CD1c-positive myeloid dendritic cell (primary cell): ENCODE measurements around the gene STK11IP.
A peak's percentile ranks its signal among the peaks of the same experiment; 100 is the strongest.

Source experiments
- DNase-seq: peaks from one replicate; pipeline ENCODE4 v3.0.0-alpha.2; 2016; ENCODE audit errors: extremely low spot score

STK11IP gene, protein sequence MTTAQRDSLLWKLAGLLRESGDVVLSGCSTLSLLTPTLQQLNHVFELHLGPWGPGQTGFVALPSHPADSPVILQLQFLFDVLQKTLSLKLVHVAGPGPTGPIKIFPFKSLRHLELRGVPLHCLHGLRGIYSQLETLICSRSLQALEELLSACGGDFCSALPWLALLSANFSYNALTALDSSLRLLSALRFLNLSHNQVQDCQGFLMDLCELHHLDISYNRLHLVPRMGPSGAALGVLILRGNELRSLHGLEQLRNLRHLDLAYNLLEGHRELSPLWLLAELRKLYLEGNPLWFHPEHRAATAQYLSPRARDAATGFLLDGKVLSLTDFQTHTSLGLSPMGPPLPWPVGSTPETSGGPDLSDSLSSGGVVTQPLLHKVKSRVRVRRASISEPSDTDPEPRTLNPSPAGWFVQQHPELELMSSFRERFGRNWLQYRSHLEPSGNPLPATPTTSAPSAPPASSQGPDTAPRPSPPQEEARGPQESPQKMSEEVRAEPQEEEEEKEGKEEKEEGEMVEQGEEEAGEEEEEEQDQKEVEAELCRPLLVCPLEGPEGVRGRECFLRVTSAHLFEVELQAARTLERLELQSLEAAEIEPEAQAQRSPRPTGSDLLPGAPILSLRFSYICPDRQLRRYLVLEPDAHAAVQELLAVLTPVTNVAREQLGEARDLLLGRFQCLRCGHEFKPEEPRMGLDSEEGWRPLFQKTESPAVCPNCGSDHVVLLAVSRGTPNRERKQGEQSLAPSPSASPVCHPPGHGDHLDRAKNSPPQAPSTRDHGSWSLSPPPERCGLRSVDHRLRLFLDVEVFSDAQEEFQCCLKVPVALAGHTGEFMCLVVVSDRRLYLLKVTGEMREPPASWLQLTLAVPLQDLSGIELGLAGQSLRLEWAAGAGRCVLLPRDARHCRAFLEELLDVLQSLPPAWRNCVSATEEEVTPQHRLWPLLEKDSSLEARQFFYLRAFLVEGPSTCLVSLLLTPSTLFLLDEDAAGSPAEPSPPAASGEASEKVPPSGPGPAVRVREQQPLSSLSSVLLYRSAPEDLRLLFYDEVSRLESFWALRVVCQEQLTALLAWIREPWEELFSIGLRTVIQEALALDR

DNA sequence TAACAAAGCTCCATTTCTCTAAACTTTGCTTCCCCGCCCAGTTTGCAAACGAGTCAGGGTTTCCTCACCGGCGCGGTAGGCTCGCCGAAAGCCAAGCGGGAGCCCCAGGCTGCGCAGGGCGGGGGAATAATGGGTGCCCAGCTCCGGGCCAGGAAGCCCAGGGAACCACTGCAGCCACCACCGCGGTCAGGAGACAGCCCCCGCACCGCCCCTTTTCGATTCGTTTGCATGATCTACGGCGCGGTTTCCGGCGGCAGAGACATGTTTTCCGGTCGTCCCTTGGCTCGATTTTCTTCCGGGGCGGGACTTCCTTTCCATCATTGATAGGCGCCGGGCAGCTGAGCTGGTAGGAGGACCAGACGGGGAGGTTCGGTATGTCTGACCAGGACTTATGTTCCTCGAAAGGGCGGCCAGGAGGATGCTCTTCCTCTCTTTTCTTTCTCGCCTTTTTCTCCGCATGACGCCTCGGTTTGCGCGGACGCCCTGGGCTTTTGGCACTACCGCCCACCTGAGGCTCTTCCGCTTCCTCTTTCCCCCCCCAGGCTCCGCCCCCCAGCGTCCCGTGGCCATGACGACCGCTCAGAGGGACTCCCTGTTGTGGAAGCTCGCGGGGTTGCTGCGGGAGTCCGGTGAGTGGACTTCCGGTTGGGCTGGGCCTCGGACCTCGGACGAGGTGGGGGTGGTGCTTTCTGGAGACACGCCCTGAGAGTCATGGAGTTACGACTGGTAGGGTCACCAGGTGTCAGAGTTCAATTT, at the start of gene STK11IP:
STK11IP (plus strand) TSS at position 306 of the 756 bp plus-strand sequence; CDS start at position 569, 263 bp downstream.
- peak; percentile 97 for DNase-seq

DNA sequence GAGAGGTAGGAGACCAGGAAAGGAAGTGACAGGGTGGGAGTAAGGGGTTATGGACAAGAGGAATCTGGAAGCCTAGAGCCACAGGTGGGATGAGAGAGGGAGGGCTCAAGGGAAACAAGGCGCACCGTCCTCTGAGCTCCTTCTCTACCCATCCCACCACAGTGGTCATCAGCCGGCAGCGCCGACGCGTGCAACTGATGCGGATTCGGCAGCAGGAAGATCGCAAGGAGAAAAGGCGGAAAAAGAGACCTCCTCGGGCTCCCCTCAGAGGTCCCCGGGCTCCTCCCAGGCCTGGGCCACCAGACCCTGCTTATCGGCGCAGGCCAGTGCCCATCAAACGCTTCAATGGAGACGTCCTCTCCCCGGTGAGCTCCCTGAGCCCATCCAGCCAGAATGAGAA, 48.7 kb upstream of the STK11IP start:
- no peak for DNase-seq

DNA sequence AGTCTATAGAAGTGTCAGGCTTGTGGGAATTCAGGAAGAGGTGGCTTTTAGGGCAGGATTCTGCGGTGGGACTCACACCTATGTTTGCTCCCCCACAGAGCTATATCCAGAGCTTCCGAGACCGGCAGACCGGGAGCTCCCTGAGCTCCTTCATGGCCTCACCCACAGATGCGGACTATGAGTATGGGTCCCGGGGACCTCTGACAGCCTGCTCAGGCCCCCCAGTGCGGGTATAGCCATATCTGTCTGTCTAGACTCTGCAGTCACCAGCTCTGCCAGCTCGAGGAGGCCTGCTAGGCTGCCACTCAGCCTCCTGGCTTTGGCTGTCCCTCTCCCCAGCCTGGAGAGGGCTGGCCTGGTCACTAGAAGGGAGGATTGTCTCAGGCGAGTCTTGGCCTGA, 48.0 kb upstream of the STK11IP start:
- no peak for DNase-seq

DNA sequence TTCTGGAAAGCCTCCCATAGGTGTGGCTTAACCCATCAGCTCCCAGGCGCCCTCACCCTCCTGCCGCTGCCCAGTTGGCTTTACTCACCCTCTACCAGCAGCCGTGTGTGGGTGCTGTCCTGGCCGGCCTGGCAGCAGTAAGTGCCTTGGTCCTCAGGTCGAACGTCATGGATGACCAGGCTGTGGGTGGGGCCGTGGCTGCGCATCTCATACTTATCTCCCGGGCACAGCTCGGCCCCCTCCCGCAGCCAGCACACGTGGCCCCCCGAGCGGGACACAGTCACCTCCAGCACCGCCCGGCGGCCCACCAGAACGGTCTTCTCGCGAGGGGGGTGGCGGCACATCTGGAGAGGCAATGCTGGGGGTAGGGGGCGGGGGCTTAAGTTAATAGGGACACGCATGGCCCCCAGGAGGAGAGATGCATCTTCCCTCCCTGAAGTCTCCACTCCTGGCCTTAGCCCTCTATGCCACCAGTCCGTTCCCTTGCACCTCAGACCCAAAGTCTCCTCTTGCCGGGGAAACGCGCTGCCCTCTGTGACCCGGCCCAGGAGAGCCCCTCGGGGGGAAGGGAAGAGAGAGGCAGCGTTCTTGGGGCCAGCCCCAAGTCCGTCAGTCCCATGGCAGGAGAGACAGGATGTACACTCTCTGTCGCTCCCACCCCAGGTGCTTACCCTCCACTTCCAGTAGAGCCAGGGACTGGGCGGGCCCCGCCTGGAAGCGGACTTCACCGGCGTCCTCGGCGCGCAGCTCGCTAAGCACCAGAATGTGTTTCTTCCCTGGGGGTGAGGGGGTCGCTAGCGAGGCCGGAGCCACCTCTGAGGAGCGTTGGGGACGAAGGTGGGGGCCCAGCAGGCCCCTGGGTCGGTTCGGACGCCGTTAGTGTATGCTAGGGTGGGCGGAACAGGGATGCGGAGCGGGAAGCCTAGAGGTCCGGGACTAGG, 45.9 kb upstream of the STK11IP start:
- DNase-seq: peak; percentile 34

DNA sequence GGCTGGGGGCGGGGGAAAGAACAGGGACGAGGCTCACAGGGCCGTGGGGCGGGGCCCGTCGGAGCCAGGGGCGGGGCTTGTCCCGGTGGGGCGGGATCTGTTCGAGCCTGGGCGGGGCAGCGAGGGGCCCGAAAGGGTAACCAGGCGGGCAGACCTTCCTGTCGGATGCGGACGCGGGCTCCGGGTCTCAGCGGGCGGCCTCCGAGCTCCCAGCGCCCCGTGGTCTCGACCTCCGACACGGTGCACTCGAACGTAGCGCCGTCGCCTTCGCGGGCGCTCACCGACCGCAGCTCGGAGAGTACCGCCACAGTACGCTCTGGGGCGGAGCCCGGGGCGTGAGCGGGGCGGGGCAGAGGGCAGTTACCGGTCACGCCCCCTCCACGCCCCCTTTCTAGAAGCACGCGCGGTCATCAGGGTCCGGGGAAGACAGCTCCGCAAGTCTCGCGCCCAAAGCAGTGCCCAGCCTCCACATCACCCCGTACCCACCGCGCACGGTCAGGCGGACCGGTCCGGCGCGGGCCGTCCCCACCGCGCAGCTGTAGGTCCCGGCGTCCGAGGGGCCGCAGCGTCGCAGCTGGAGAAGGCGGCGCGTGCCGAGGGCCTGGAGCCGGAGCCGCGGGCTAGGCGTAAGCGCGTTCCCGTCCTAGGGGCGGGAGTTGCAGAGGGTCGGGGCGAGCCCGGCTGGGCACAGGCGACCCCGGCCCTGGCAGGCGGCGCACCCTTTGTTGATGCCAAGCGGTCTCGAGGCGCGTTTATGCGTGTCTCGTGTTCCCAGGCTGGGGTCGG, 45.1 kb upstream of the STK11IP start:
- DNase-seq: peak; percentile 83

DNA sequence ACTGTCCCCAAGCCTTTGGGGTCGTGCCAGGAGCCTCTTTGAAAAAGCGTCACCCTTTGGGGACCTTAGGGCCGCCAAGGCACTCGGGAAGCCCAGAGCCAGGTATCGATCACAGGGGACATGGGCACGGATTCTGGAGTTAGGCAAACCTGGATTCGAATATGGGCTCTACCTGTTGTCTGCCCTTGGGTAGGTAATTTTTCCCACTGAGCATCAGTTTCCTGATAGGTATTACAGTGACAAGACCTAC, 44.6 kb upstream of the STK11IP start:
- no peak for DNase-seq

DNA sequence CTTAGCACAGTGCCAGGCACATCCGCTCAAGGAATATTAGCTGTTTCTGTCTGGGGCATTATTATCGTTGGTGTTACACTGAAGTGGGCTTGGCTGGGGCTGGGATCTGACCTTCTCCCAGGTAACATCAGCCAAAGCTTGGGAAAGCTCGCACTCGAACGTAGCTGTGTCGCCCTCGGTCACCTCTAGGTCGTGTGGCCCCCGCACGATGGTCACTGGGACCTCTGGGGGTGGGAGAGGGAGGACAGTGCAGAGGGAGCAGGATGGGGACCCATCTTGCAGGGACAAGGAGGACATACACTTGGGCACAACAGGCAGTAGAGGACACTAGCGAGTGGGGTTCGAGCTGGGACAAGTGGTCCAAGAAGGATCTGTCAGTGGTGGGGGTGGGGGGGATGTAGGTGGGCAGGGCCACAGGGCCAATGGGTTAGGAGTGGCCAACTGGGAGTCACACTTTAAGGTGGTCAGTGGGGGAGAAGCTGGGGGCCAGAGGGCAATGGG, 44.1 kb upstream of the STK11IP start:
- DNase-seq: no peak

DNA sequence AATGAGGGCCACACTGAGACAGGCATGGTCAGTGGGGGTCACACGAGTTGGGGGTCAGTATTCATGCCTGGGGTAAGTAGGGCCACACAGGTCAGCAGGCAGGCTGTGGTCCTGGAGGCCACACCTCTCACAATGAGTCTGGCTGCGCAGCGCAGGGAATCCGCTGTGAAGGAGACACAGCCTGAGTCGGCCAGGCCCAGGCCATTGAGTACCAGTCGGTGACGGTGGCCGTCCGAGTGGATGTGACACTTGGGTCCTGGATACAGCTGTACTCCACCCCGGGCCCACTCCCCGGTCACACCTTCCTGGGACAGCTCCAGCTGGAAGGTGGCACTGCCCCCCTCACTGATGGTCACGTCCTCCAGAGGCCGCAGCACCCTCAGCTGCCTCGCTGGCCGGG, 43.3 kb upstream of the STK11IP start:
- no peak for DNase-seq

DNA sequence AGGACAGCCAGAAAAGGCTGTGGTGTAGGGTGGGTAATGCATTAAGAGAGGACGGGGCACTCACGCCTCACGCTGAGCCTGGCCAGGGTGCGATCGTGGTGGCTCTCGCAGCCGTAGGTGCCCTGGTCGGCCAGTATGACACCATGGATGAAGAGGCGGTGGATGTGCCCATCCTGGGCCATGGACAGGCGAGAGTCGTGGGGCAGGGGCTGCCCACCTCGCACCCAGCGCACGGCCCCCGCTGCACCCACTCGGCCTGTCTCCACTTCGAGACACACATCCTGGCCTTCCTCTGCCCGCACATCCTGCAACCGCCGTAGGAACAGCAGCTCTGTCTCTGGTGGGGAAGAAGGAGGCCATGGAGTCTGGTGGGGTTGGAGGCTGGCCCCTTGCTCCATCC, 41.7 kb upstream of the STK11IP start:
- DNase-seq: no peak

DNA sequence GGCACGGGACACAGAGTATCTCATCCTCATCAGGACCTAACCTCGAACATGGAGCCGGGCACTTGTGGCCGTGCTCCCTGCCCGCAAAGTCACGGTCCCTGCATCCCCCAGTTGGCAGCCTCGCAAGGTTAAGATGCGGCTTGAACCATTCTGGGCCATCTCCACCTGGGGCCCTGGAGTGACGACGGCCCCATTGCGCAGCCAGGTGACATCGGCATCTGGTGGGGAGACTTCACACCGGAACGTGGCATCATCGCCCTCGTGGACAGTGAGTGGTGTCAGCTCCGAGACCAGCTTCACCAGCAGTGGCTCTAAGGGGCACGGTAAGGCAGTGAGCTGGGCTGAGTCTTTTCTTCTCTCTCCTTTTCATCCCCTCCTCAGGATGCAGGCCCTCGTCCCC, 41.2 kb upstream of the STK11IP start:
- DNase-seq: no peak

DNA sequence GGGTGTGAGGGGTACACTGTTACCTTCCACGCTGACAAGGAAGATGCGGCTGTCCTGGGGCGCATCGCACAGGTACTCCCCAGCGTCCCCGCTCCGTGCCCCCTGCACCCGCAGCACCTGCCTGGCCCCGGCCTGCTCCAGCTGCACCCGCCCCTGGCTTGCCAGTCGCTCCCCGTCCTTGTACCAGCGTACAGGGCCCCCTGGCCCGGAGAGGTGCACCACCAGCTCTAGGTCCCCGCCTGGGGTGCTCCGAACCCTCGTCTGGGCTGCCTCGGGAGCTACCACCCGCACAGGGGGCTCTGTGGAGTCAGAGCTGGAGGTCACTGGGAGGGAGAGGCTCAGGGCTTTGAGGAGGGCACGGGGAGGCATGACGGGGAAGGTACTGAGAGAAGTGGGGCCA, 40.3 kb upstream of the STK11IP start:
- no peak for DNase-seq

DNA sequence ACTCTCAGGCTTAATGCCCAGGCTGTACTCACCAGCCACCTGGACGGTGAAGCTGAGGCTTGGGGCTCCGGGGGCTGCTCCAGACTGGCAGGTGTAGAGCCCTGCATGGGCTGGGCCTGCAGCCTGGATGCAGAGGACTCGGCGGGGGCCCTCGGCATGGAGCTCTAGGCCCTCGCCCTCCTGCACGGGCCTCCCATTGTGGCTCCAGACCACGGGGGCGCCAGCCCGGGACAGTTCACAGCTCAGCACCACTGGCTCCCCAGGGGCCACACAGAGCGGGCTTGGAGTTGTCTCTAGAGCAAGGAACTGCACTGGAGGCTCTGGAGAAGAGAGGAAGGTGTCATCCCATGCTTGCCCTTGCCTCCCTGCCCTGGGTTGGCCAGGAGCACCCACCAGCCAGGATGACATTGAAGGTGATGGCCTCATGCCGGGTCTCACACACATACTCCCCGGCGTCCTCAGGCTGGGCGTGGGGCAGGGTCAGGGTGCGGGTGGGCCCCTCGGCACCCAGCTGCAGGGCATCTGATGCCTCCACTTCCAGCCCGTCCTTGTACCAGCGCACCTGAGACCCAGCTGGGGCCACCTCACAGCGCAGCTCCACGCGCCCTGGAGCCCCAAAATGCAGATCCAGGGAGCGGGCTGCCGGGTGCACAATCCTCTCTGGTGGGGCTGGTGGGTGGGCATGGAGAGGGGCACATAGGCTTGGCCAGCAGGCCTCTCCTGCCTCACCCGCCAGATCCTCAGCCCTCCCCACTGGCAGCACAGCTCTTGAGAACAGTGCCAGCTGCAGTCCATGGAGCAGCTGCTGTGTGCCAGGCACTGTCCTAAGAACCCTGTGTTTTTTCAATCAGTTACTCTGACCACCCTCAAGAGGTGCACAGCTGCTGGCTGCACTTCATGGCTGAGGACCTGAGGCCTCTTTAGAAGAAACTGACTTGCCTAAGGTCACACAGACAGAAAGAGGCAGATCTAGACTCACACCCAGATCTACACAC, 39.6 kb upstream of the STK11IP start:
- DNase-seq: no peak

DNA sequence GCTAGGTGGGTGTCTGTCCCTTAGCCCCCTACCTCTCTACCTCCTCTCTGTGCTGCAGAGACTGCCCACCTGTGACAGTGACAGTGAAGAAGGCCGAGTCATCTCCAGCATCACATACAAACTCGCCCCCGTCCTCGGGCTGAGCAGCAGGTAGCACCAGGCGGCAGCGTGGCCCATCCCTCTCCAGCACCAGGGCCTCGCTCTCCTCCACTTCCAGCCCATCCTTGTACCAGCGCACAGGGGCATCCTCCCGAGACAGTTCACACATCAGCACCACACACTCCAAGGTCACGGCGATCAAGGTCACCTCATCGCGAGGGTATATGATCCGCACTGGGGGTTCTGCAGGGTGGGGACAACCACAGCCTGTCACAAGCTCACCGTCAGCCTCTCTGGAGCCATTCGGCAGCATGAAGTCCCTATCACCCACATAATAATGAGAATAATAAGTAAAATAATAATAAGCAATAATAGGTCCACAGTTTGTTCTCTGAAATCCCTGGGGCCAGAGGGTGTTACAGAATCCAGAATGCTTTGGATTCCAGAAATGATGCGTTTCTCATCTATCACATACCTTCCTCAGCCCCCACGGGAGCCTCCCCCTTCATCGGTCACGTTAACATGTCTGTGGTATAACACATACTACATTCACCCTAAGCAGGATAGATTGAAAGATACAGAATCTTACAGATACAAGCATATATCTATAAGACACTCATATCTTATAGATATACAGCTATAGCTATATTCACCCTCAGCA, 38.3 kb upstream of the STK11IP start:
- no peak for DNase-seq

DNA sequence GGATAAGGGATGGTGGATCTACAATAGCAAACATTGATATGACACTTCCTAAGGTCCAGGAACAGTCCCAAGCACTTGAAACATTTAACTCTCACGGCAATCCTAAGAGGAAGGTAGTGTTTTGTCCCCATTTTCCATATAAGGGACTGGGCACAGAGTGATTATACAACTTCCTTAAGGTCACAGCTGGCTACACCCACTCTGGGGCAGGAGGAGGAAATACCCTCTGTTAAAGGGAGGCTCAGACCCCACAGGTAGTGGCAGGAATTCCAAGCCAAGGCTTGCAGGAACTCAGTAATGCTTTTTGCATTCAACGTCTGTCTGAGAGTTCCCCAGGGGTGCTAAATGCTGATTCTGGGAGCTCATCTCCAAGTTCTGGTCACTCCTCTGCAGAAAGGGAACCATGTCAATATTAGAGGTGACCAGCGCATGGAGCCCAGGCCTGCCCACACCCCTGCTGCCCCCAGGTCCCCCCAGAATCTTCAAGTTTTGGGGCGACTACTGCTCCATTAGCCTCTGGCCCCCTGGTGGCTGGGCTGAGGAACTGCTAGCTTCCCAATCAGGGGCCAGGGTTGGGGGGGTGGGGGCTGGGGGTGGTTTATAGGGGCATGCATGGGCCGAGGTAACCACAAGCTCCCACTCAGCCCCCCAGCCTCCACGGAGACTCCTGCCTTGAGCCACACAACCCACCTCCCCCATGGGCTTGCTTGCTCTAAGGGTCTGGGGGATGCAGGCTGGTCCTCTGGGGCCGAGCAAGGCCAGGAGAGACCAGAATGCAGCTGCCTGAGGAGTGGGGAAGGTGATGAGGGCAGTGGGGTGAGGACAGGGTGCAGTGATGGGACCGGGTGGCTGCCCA, 37.4 kb upstream of the STK11IP start:
- DNase-seq: peak; percentile 20

DNA sequence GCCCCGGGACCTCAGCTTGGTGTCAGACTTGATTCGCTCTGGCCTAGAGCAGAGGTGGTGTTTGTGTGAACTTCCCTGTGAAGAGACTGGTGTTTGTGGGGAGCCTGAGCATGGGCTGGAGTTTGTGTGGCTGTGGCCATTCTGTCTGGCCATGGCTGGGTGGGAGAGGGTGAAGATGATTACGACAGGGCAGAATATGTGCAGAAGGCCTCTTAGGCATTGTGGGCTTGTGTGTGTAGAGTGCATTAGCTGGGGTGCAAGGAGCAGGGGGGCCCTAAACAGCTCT, 36.8 kb upstream of the STK11IP start:
- no peak for DNase-seq

DNA sequence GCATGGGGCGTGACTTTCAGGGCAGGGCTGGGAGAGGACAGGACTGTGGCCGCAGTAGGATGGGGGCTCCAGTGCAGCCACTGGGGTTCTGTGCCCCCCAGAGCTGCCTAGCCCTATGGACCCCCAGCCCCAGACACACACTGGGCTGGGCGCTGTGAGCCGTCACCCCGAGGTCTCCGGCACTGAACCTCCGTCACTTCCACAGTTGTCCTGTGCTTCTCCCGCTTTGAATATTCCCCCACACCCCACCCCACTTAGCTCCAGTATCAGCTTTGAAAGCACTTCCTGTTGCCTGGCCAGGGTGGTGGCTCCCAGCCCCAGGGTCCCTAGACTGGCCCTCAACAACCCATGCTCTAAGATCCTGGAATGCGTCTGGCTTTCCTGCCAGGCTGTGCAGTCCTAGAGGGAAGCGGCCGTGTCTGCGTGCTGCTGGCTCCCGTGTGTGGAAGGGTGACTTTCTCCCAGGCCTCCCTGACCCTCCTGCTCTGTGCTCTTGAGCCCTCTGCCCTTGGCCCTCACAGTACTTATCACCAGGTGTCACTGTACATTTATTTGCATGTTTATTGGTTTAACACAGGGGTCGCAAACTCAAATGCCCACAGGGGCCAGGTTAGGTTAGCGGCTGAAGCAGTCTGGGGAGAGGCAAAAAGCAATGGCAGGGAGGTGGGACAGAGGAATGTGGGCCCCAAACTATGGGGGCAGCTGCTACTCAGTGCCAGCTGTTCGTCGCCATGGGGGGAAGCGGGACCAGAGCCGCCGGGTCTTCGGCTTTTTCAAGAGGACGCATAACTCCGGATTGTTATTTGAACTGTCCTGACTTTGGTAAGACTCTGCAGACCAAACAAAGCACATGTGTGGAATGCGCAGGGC, 36.2 kb upstream of the STK11IP start:
- no peak for DNase-seq
